ENCODE data around the gene TTYH1.
"Not testable (repeated sequence)": the region's sequence is repeated elsewhere in the genome, so short reads cannot be mapped to it uniquely, and the experiment has no call there.

DNA sequence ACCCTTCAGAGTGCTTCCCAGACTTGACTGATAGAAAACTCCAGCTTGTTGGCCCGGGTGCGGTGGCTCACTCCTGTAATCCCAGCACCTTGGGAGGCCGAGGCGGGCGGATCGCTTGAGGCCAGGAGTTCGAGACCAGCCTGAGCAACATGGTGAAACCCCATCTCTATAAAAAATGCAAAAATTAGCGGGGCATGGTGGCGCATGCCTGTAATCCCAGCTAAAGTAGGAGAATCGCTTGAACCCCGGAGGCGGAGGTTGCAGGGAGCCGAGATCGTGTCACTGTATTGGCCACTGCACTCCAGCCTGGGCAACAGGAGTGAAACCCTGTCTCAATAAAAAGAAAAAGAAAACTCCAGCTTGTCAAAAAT is 50.8 kb downstream of the TTYH1 start:
- TF ChIP-seq, protein P1, sequence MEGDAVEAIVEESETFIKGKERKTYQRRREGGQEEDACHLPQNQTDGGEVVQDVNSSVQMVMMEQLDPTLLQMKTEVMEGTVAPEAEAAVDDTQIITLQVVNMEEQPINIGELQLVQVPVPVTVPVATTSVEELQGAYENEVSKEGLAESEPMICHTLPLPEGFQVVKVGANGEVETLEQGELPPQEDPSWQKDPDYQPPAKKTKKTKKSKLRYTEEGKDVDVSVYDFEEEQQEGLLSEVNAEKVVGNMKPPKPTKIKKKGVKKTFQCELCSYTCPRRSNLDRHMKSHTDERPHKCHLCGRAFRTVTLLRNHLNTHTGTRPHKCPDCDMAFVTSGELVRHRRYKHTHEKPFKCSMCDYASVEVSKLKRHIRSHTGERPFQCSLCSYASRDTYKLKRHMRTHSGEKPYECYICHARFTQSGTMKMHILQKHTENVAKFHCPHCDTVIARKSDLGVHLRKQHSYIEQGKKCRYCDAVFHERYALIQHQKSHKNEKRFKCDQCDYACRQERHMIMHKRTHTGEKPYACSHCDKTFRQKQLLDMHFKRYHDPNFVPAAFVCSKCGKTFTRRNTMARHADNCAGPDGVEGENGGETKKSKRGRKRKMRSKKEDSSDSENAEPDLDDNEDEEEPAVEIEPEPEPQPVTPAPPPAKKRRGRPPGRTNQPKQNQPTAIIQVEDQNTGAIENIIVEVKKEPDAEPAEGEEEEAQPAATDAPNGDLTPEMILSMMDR (IDR thresholded peaks at IDR 0.05): not testable (repeated sequence)
- not testable (repeated sequence) for TF ChIP-seq TCF7L2, POLR2AphosphoS5 (IDR thresholded peaks at IDR 0.05; ENCODE audit: low read depth, low read length)
